ENCODE results near the gene ABCD4. TPM values are rescaled to one million over a fixed set of nuclear protein-coding genes. Genes with fewer than 3 reads are reported as not detected.

Gene ABCD4
- total RNA-seq, 2 experiments from 2014 or later: 59.6 to 63.0 TPM

DNA sequence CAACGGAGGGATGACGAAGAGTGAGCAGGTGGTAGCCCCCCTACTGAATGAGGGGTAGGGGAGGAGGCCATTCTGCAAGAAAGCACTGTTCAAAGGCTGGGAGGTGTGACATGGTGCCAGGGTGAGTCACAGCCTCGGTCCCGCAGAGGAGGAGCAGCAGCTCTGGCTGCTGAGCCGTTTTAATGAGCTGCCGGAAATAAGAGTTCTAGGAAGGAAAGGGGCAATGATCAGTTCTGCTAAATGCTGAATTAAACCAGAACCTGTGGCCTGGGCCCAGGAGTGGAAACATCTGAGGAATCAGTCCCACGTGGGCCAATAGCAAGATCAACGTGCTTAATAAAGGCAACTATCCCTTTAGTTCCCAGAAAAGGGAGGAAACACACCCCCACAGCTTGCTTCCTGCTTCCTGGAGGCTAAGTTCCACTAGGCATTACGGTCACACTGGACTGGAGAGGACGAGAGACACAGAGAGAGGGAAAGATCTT is 3.6 kb downstream of the ABCD4 start:
- no peak overlapping the region for H3K4me3 ChIP-seq (ENCODE audit: low read length)
- H3K27ac Mint-ChIP-seq: no peak overlapping the region

DNA sequence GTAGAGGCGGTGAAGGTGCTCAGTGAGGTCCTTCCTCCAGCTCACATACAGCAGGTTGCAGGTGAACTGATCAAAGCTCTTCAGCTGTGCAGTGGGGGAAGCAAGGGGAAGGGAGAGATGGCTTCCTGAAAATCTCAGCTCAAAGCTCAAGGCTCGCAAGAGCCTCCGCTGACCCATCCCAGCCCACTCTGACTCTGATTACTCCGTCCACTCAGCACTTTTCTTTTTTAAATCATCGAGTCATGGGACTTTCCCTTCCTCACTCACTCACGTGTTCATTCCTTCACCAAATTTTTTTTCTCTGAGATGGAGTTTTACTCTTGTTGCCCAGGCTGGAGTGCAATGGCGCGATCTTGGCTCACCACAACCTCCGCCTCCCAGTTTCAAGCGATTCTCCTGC is 4.7 kb downstream of the ABCD4 start:
- Histone ChIP-seq H3K9me3 (ENCODE audit: control insufficient read depth in 1 of 2, insufficient read depth in 1 of 2, low read length in 2 of 2) (no peaks in the 10 kb centered on the region), H3K27ac (ENCODE audit: low read depth in 1 of 2, low read length in 2 of 2) (no peak overlapping the region), H3K36me3 (ENCODE audit: insufficient read depth, low read length) (peaks cover 56% of the 10 kb centered on the region), H3K4me3 (ENCODE audit: low read length) (no peak overlapping the region), H3K4me1 (ENCODE audit: insufficient read depth, low read length) (peaks cover 19% of the 10 kb centered on the region), H3K27me3 (ENCODE audit: control insufficient read depth in 1 of 2, insufficient read depth in 2 of 2, low read length in 2 of 2) (no peaks in the 10 kb centered on the region)
- no peaks in the 10 kb centered on the region for H3K27me3 Mint-ChIP-seq
- peaks cover 64% of the 10 kb centered on the region for H3K36me3 Mint-ChIP-seq (ENCODE audit: low read depth)
- DNase-seq: no peak
- no peak for ATAC-seq (ENCODE audit: poor library complexity)
- TF ChIP-seq, protein P1, sequence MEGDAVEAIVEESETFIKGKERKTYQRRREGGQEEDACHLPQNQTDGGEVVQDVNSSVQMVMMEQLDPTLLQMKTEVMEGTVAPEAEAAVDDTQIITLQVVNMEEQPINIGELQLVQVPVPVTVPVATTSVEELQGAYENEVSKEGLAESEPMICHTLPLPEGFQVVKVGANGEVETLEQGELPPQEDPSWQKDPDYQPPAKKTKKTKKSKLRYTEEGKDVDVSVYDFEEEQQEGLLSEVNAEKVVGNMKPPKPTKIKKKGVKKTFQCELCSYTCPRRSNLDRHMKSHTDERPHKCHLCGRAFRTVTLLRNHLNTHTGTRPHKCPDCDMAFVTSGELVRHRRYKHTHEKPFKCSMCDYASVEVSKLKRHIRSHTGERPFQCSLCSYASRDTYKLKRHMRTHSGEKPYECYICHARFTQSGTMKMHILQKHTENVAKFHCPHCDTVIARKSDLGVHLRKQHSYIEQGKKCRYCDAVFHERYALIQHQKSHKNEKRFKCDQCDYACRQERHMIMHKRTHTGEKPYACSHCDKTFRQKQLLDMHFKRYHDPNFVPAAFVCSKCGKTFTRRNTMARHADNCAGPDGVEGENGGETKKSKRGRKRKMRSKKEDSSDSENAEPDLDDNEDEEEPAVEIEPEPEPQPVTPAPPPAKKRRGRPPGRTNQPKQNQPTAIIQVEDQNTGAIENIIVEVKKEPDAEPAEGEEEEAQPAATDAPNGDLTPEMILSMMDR (IDR thresholded peaks at IDR 0.05): no peak
- ChIA-PET CTCF (no interaction called here), POLR2A (no interaction called here)
- peaks cover 27% of the 10 kb centered on the region for H3K4me1 Mint-ChIP-seq (ENCODE audit: low read depth)
- intact Hi-C loops (cut with DNase I, micrococcal nuclease): no loop called here
- no peak overlapping the region for H3K4me3 Mint-ChIP-seq
- no peaks in the 10 kb centered on the region for H3K9me3 Mint-ChIP-seq
- H3K27ac Mint-ChIP-seq: no peak overlapping the region

More for the DNA sequence above, 3.6 kb downstream of the ABCD4 start:
- TF ChIP-seq, protein P1 (IDR thresholded peaks at IDR 0.05): no peak
- Mint-ChIP-seq H3K4me3 (peak overlapping the region; percentile 31), H3K9me3 (no peaks in the 10 kb centered on the region), H3K36me3 (ENCODE audit: low read depth) (peaks cover 56% of the 10 kb centered on the region), H3K27me3 (no peaks in the 10 kb centered on the region), H3K4me1 (ENCODE audit: low read depth) (peaks cover 35% of the 10 kb centered on the region)
- Histone ChIP-seq H3K27ac (ENCODE audit: low read depth in 1 of 2, low read length in 2 of 2) (peak overlapping the region in 1 of 2 donors; percentile 5), H3K4me1 (ENCODE audit: insufficient read depth, low read length) (peaks cover 31% of the 10 kb centered on the region), H3K36me3 (ENCODE audit: insufficient read depth, low read length) (peaks cover 48% of the 10 kb centered on the region), H3K9me3 (ENCODE audit: control insufficient read depth in 1 of 2, insufficient read depth in 1 of 2, low read length in 2 of 2) (no peaks in the 10 kb centered on the region), H3K27me3 (ENCODE audit: control insufficient read depth in 1 of 2, insufficient read depth in 2 of 2, low read length in 2 of 2) (no peaks in the 10 kb centered on the region)
- intact Hi-C loops (cut with DNase I, micrococcal nuclease): no loop called here
- ATAC-seq (ENCODE audit: poor library complexity): no peak
- ChIA-PET CTCF (no interaction called here), POLR2A (no interaction called here)
- DNase-seq: peak in 5 of 14 experiments; percentile 14 to 48 (median 23)

DNA sequence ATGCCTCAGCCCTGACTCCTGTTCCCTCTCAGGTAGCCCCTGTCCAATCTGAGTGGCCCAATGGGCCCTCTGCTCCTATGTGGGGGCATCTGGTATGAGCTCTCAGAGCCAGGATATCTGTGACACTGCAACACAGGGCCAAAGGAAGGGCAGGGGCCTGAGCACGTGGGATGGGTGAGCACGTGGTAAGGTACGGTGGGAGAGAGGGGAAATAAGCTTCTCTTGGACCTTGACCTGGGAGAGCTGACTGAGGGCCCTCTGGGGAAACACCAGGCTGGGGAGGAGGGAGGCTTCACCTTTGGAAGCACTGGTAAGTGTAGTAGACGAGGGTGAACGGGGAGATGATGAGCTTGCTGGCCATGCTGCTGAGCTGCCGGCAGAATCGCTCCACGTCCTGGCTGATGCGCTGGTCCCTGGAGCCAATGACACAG is 6.7 kb downstream of the ABCD4 start:
- Mint-ChIP-seq H3K4me1 (ENCODE audit: low read depth) (peaks cover 18% of the 10 kb centered on the region), H3K36me3 (ENCODE audit: low read depth) (peaks cover 77% of the 10 kb centered on the region), H3K27me3 (no peaks in the 10 kb centered on the region), H3K4me3 (no peak overlapping the region), H3K27ac (no peak overlapping the region), H3K9me3 (no peaks in the 10 kb centered on the region)
- POLR2A ChIA-PET: no interaction called here
- TF ChIP-seq, protein P1 (IDR thresholded peaks at IDR 0.05): no peak
- intact Hi-C loops (cut with DNase I, micrococcal nuclease): no loop called here
- DNase-seq: no peak
- CTCF ChIA-PET: no interaction called here
- no peaks in the 10 kb centered on the region for H3K9me3 ChIP-seq (ENCODE audit: control insufficient read depth in 1 of 2, insufficient read depth in 1 of 2, low read length in 2 of 2)
- no peak for ATAC-seq (ENCODE audit: poor library complexity)
- H3K27me3 ChIP-seq (ENCODE audit: control insufficient read depth in 1 of 2, insufficient read depth in 2 of 2, low read length in 2 of 2): no peaks in the 10 kb centered on the region
- H3K27ac ChIP-seq (ENCODE audit: low read depth in 1 of 2, low read length in 2 of 2): no peak overlapping the region
- H3K4me3 ChIP-seq (ENCODE audit: low read length): no peak overlapping the region
- H3K4me1 ChIP-seq (ENCODE audit: insufficient read depth, low read length): peaks cover 11% of the 10 kb centered on the region
- H3K36me3 ChIP-seq (ENCODE audit: insufficient read depth, low read length): peaks cover 74% of the 10 kb centered on the region

All from CD4-positive, alpha-beta T cell (primary cell).